Suprapubic skin (tissue), 4 donors: ENCODE results near the gene CITED1.

Experiments used
- EP300 ChIP-seq: sonication (generic); formaldehyde crosslinking; IDR thresholded peaks from one replicate; pipeline ENCODE4 v1.6.1; 2017; ENCODE audit warnings: antibody characterized with exemption
- POLR2A ChIP-seq, 2 donors: fragments of 450-650 bp; IDR thresholded peaks; one replicate each; pipeline ENCODE4 v1.6.1; 2017; ENCODE audit warnings: antibody characterized with exemption in 2 of 2, mild to moderate bottlenecking in 2 of 2, moderate library complexity in 2 of 2
- POLR2AphosphoS5 ChIP-seq, 3 donors: sonication (generic); formaldehyde crosslinking; IDR thresholded peaks; one replicate each; pipeline ENCODE4 v1.6.1; 2017; ENCODE audit warnings: antibody characterized with exemption in 3 of 3
- TF ChIP-seq, protein P1 (sequence below), 2 donors: fragments of 200-600 bp in 1 of 2; fragments of 450-650 bp in 1 of 2; sonication (generic) in 1 of 2; IDR thresholded peaks; one replicate each; pipeline ENCODE4 v1.5.1; 2016 to 2019; ENCODE audit warnings: antibody characterized with exemption in 2 of 2, mild to moderate bottlenecking in 1 of 2, moderate library complexity in 1 of 2

GRCh38 chrX:72253686-72254085, 52.0 kb downstream of the CITED1 start:
- TF ChIP-seq, protein P1, sequence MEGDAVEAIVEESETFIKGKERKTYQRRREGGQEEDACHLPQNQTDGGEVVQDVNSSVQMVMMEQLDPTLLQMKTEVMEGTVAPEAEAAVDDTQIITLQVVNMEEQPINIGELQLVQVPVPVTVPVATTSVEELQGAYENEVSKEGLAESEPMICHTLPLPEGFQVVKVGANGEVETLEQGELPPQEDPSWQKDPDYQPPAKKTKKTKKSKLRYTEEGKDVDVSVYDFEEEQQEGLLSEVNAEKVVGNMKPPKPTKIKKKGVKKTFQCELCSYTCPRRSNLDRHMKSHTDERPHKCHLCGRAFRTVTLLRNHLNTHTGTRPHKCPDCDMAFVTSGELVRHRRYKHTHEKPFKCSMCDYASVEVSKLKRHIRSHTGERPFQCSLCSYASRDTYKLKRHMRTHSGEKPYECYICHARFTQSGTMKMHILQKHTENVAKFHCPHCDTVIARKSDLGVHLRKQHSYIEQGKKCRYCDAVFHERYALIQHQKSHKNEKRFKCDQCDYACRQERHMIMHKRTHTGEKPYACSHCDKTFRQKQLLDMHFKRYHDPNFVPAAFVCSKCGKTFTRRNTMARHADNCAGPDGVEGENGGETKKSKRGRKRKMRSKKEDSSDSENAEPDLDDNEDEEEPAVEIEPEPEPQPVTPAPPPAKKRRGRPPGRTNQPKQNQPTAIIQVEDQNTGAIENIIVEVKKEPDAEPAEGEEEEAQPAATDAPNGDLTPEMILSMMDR (IDR thresholded peaks at IDR 0.05): no peak
- TF ChIP-seq POLR2AphosphoS5 (IDR thresholded peaks at IDR 0.05) (no peak), POLR2A (IDR thresholded peaks at IDR 0.05) (no peak), EP300 (no peak)
